Measurements from ENCODE around the gene UBE2O. TPM values are rescaled to one million over a fixed set of nuclear protein-coding genes. Genes with fewer than 3 reads are reported as not detected.

The UBE2O gene
- total and polyA plus RNA-seq, 7 donors, result 6.2 to 26.3 (median 12.9) TPM

DNA sequence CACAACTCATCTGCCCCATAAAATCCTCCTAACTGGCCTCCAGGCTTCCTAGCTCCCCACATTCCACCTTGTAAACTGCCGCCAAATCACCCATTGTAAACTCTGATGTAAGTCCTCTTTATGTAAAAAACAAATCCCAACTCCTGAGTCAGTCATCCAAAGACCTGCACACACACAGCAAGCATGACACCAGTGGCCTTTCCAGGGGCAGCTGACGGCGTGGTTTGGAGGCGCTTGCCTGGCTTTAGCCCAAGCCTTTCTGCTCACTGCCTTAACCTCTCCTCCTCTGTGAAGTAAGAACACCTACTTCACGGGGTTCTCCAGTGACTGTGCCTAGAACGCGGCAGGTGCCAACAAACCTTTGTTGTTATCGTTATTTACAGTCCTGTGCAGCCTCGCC lies 14.0 kb downstream of the UBE2O start:
- H3K9me3 ChIP-seq, result no peaks in the 10 kb centered on the region
- no peaks in the 10 kb centered on the region for H3K4me1 ChIP-seq
- no peak for DNase-seq
- no peak overlapping the region for H3K4me3 ChIP-seq
- no peaks in the 10 kb centered on the region for H3K36me3 ChIP-seq
- 83 to 88% methylated on average over 9 of the region's 9 CpGs for WGBS, 2 donors
- no peak for TF ChIP-seq CTCF (IDR thresholded peaks at IDR 0.05)
- TF ChIP-seq POLR2AphosphoS5 (IDR thresholded peaks at IDR 0.05), result no peak
- TF ChIP-seq EP300 (IDR thresholded peaks at IDR 0.05), result no peak
- TF ChIP-seq POLR2A (IDR thresholded peaks at IDR 0.05), result no peak
- H3K27me3 ChIP-seq, result no peaks in the 10 kb centered on the region
- no peak overlapping the region for H3K27ac ChIP-seq
- intact Hi-C loops (cut with DNase I), result no loop called here

- 63 to 80% methylated on average over 13 of the region's 13 CpGs for WGBS, 2 donors
- no peaks in the 10 kb centered on the region for H3K9me3 ChIP-seq
- H3K27ac ChIP-seq, result no peak overlapping the region
- TF ChIP-seq POLR2AphosphoS5 (IDR thresholded peaks at IDR 0.05) (no peak), CTCF (IDR thresholded peaks at IDR 0.05) (no peak), EP300 (IDR thresholded peaks at IDR 0.05) (no peak), POLR2A (IDR thresholded peaks at IDR 0.05) (no peak)
- H3K4me3 ChIP-seq, result no peak overlapping the region
- no peaks in the 10 kb centered on the region for H3K36me3 ChIP-seq
- H3K4me1 ChIP-seq, result no peaks in the 10 kb centered on the region
- DNase-seq, result no peak
- no peaks in the 10 kb centered on the region for H3K27me3 ChIP-seq
- intact Hi-C loops (cut with DNase I), result no loop called here
Observed at GRCh38 chr17:76437467-76438402, 15.2 kb downstream of the UBE2O start.

DNA sequence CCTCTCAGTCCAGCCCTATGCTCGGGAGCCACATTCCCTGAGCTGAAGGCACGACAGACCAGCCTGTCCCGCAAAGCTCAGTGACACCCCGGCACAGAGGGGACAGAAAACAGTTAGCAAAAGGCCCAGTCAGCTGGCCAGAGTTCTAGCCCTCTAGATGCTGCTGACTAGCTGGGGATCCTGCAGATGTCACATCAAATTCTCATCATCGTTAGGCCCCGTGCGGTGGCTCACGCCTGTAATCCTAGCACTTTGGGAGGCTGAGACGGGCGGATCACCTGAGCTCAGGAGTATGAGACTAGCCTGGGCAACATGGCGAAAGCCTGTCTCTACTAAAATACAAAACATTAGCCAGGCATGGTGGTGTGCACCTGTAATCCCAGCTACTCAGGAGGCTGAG lies 17.2 kb downstream of the UBE2O start:
- DNase-seq, result no peak
- H3K27me3 ChIP-seq, result no peaks in the 10 kb centered on the region
- intact Hi-C loops (cut with DNase I), result no loop called here
- H3K9me3 ChIP-seq, result no peaks in the 10 kb centered on the region
- no peak overlapping the region for H3K4me3 ChIP-seq
- WGBS, 2 donors, result 95 to 98% methylated on average over 11 of the region's 11 CpGs
- no peak overlapping the region for H3K27ac ChIP-seq
- no peaks in the 10 kb centered on the region for H3K4me1 ChIP-seq
- H3K36me3 ChIP-seq, result no peaks in the 10 kb centered on the region
- TF ChIP-seq POLR2AphosphoS5 (IDR thresholded peaks at IDR 0.05), result no peak

GRCh38 chr17:76434870-76435269 lies 18.1 kb downstream of the UBE2O start:
- no peak for DNase-seq
- no peak for TF ChIP-seq POLR2A (IDR thresholded peaks at IDR 0.05)
- TF ChIP-seq POLR2AphosphoS5 (IDR thresholded peaks at IDR 0.05), result no peak
- no peak for TF ChIP-seq EP300 (IDR thresholded peaks at IDR 0.05)
- TF ChIP-seq CTCF (IDR thresholded peaks at IDR 0.05), result no peak
- H3K27me3 ChIP-seq, result no peaks in the 10 kb centered on the region
- no peak overlapping the region for H3K27ac ChIP-seq
- intact Hi-C loops (cut with DNase I), result no loop called here
- no peak overlapping the region for H3K4me3 ChIP-seq
- H3K4me1 ChIP-seq, result no peaks in the 10 kb centered on the region
- WGBS, 2 donors, result 91 to 96% methylated on average over 7 of the region's 7 CpGs
- H3K9me3 ChIP-seq, result no peaks in the 10 kb centered on the region
- no peaks in the 10 kb centered on the region for H3K36me3 ChIP-seq

GRCh38 chr17:76433693-76434092 lies 19.3 kb downstream of the UBE2O start:
- H3K9me3 ChIP-seq, result no peaks in the 10 kb centered on the region
- DNase-seq, result no peak
- intact Hi-C loops (cut with DNase I), result no loop called here
- H3K27ac ChIP-seq, result no peak overlapping the region
- H3K36me3 ChIP-seq, result no peaks in the 10 kb centered on the region
- H3K27me3 ChIP-seq, result no peaks in the 10 kb centered on the region
- WGBS, 2 donors, result 91 to 97% methylated on average over 9 of the region's 9 CpGs
- TF ChIP-seq EP300 (IDR thresholded peaks at IDR 0.05), result no peak
- TF ChIP-seq POLR2AphosphoS5 (IDR thresholded peaks at IDR 0.05), result no peak
- no peak for TF ChIP-seq POLR2A (IDR thresholded peaks at IDR 0.05)
- no peak for TF ChIP-seq CTCF (IDR thresholded peaks at IDR 0.05)
- H3K4me3 ChIP-seq, result no peak overlapping the region
- H3K4me1 ChIP-seq, result no peaks in the 10 kb centered on the region
